Liver (tissue), 9 donors: ENCODE data around the gene SETD1A. TPM values are rescaled to one million over a fixed set of nuclear protein-coding genes. Genes with fewer than 3 reads are reported as not detected.

Source experiments
- DNase-seq: peaks from one replicate; pipeline ENCODE4 v3.0.0-alpha.2; 2017; ENCODE audit warnings: low spot score
- H3K27ac ChIP-seq, 2 donors: one replicate each; pipeline ENCODE4 v1.7.0; 2013; ENCODE audit warnings: inconsistent platforms in 2 of 2, low read length in 2 of 2, control low read depth in 1 of 2, low read depth in 1 of 2, mild to moderate bottlenecking in 1 of 2
- H3K27me3 ChIP-seq, 4 donors: one replicate each; pipeline versions ENCODE4 v1.6.1 to v1.7.0; 2013; ENCODE audit warnings: low read length in 3 of 4, inconsistent platforms in 1 of 4, mild to moderate bottlenecking in 1 of 4, moderate library complexity in 1 of 4; ENCODE audit not compliant: control insufficient read depth in 4 of 4, insufficient read depth in 4 of 4
- H3K36me3 ChIP-seq, 4 donors: one replicate each; pipeline versions ENCODE4 v1.6.1 to v1.7.0; 2013; ENCODE audit warnings: low read length in 3 of 4, mild to moderate bottlenecking in 3 of 4, low read depth in 1 of 4, moderate library complexity in 1 of 4; ENCODE audit not compliant: control insufficient read depth in 4 of 4, insufficient read depth in 3 of 4
- H3K4me1 ChIP-seq, 4 donors: one replicate each; pipeline versions ENCODE4 v1.6.1 to v1.7.0; 2013; ENCODE audit warnings: low read length in 3 of 4, mild to moderate bottlenecking in 3 of 4, moderate library complexity in 1 of 4; ENCODE audit not compliant: control insufficient read depth in 4 of 4, insufficient read depth in 4 of 4
- H3K4me3 ChIP-seq, 3 donors: one replicate each; pipeline versions ENCODE4 v1.6.1 to v1.7.0; 2013; ENCODE audit warnings: low read length in 3 of 3, control low read depth in 1 of 3, low read depth in 1 of 3, mild to moderate bottlenecking in 1 of 3
- H3K9ac ChIP-seq, 2 donors: one replicate each; pipeline ENCODE4 v1.7.0; 2013; ENCODE audit warnings: low read length in 2 of 2, mild to moderate bottlenecking in 2 of 2, moderate library complexity in 2 of 2, control low read depth in 1 of 2, low read depth in 1 of 2
- H3K9me3 ChIP-seq, 4 donors: one replicate each; pipeline versions ENCODE4 v1.6.1 to v1.7.0; 2013; ENCODE audit warnings: low read length in 3 of 4; ENCODE audit not compliant: control insufficient read depth in 4 of 4
- ATF3 ChIP-seq: IDR thresholded peaks from 2 replicates; pipeline ENCODE4 v1.6.1; 2016; ENCODE audit warnings: antibody characterized with exemption
- CTCF ChIP-seq: fragments of 150-350 bp; IDR thresholded peaks from 2 replicates; pipeline ENCODE4 v1.5.1; 2017; ENCODE audit warnings: improper control_type of control experiment, low read depth, low read length; ENCODE audit not compliant: missing input control
- EGR1 ChIP-seq, 2 donors: IDR thresholded peaks; 2 replicates each; pipeline ENCODE4 v1.6.1; 2016 to 2018; ENCODE audit warnings: antibody characterized with exemption in 2 of 2, low read depth in 2 of 2
- FOXA2 ChIP-seq: IDR thresholded peaks from 2 replicates; pipeline ENCODE4 v1.6.1; 2016; ENCODE audit warnings: antibody characterized with exemption
- GABPA ChIP-seq, 2 donors: IDR thresholded peaks in 1 of 2; conservative IDR thresholded peaks in 1 of 2; 2 replicates each; pipeline ENCODE4 v1.6.1; 2016; ENCODE audit warnings: antibody characterized with exemption in 2 of 2, mild to moderate bottlenecking in 1 of 2, moderate library complexity in 1 of 2
- HNF4A ChIP-seq, 2 donors: conservative IDR thresholded peaks; 2 replicates each; pipeline ENCODE4 v1.6.1; 2016; ENCODE audit warnings: antibody characterized with exemption in 2 of 2, mild to moderate bottlenecking in 2 of 2
- HNF4G ChIP-seq: IDR thresholded peaks from 2 replicates; pipeline ENCODE4 v1.6.1; 2016; ENCODE audit warnings: antibody characterized with exemption
- JUND ChIP-seq, 2 donors: IDR thresholded peaks; 2 replicates each; pipeline ENCODE4 v1.6.1; 2016; ENCODE audit warnings: antibody characterized with exemption in 2 of 2
- MAX ChIP-seq: IDR thresholded peaks from 2 replicates; pipeline ENCODE4 v1.6.1; 2016; ENCODE audit warnings: antibody characterized with exemption
- RAD21 ChIP-seq, 2 donors: IDR thresholded peaks; 2 replicates each; pipeline ENCODE4 v1.6.1; 2016; ENCODE audit warnings: antibody characterized with exemption in 2 of 2, mild to moderate bottlenecking in 2 of 2
- REST ChIP-seq: IDR thresholded peaks from 2 replicates; pipeline ENCODE4 v1.6.1; 2016; ENCODE audit warnings: antibody characterized with exemption, mild to moderate bottlenecking
- RXRA ChIP-seq, 2 donors: IDR thresholded peaks; 2 replicates each; pipeline ENCODE4 v1.6.1; 2017 to 2018; ENCODE audit warnings: antibody characterized with exemption in 2 of 2, mild to moderate bottlenecking in 1 of 2
- SP1 ChIP-seq: IDR thresholded peaks from 2 replicates; pipeline ENCODE4 v1.6.1; 2018; ENCODE audit warnings: antibody characterized with exemption, mild to moderate bottlenecking
- TAF1 ChIP-seq: conservative IDR thresholded peaks from 2 replicates; pipeline ENCODE4 v1.6.1; 2016; ENCODE audit warnings: antibody characterized with exemption, mild to moderate bottlenecking
- YY1 ChIP-seq: IDR thresholded peaks from 2 replicates; pipeline ENCODE4 v1.6.1; 2016; ENCODE audit warnings: antibody characterized with exemption, mild to moderate bottlenecking
- WGBS: extraction: QIAGEN DNeasy Blood & Tissue Kit; methylation state at CpG from one replicate; pipeline ENCODE4 v1.1.7; 2013; 5-methylcytosine and 5-hydroxymethylcytosine counted together
- polyA plus RNA-seq, 2 donors: library from polyadenylated mRNA; stranded (reverse) in 1 of 2; unstranded in 1 of 2; fragments of 200-250 nt in 1 of 2; fragments of >200 nt in 1 of 2; fragmentation: Nextera tagmentation in 1 of 2; extraction: Ambion mirVana in 1 of 2; gene quantifications; one replicate each; pipeline versions ENCODE4 v1.2.1 to v1.2.3, GENCODE V29; 2013 to 2015
- total RNA-seq, 2 donors: library from RNA; depleted of rRNA; stranded (reverse); fragments of >200 nt; gene quantifications; one replicate each; pipeline ENCODE4 v1.2.3, GENCODE V29; 2014
- donor health status: healthy.
- donor health status: healthy.
- donor health status: healthy.
- donor health status: healthy.
- donor health status: healthy.

The SETD1A gene
- total and polyA plus RNA-seq, 4 donors: 2.7 to 4.9 (median 3.7) TPM

- 93% methylated on average over 29 of the region's 29 CpGs for WGBS
- H3K36me3 ChIP-seq: peaks cover 6 to 61% (median 27%) of the 10 kb centered on the region in 4 donors
Observed at GRCh38 chr16:30980434-30980833, 22.9 kb downstream of the SETD1A start.

GRCh38 chr16:30980959-30981358 lies 23.4 kb downstream of the SETD1A start:
- peaks cover 0 to 9% (median 5%) of the 10 kb centered on the region in 4 donors for H3K4me1 ChIP-seq
- TF ChIP-seq YY1: no peak
- H3K36me3 ChIP-seq: peaks cover 6 to 56% (median 25%) of the 10 kb centered on the region in 4 donors
- 95% methylated on average over 14 of the region's 14 CpGs for WGBS
- DNase-seq: no peak
- no peak overlapping the region for H3K4me3 ChIP-seq
- no peak overlapping the region for H3K9ac ChIP-seq
- no peaks in the 10 kb centered on the region for H3K9me3 ChIP-seq
- no peak overlapping the region for H3K27ac ChIP-seq
- H3K27me3 ChIP-seq: no peaks in the 10 kb centered on the region

More at GRCh38 chr16:30980434-30980833, 22.9 kb downstream of the SETD1A start:
- Histone ChIP-seq H3K4me1 (peaks cover 0 to 4% (median 2%) of the 10 kb centered on the region in 4 donors), H3K9ac (no peak overlapping the region), H3K4me3 (no peak overlapping the region), H3K9me3 (no peaks in the 10 kb centered on the region), H3K27ac (no peak overlapping the region), H3K27me3 (no peaks in the 10 kb centered on the region)
- no peak for DNase-seq
- TF ChIP-seq HNF4G (no peak), REST (no peak), ATF3 (no peak), HNF4A (conservative IDR thresholded peaks at IDR 0.05) (no peak)

- Histone ChIP-seq H3K27me3 (no peaks in the 10 kb centered on the region), H3K4me3 (no peak overlapping the region), H3K9me3 (no peaks in the 10 kb centered on the region), H3K9ac (no peak overlapping the region), H3K27ac (no peak overlapping the region), H3K36me3 (peaks cover 3 to 39% (median 16%) of the 10 kb centered on the region in 4 donors), H3K4me1 (peaks cover 6 to 20% (median 13%) of the 10 kb centered on the region in 4 donors)
- 91% methylated on average over 17 of the region's 17 CpGs for WGBS
- DNase-seq: no peak
- TF ChIP-seq TAF1: no peak
- TF ChIP-seq SP1: no peak
- TF ChIP-seq FOXA2: no peak
- no peak for TF ChIP-seq RAD21 (IDR thresholded peaks at IDR 0.05)
- no peak for TF ChIP-seq MAX
- TF ChIP-seq ATF3: no peak
- no peak for TF ChIP-seq YY1
- no peak for TF ChIP-seq JUND (IDR thresholded peaks at IDR 0.05)
- no peak for TF ChIP-seq GABPA (IDR thresholded peaks at IDR 0.05 in 1 of 2, conservative IDR thresholded peaks at IDR 0.05 in 1 of 2)
- no peak for TF ChIP-seq HNF4G
- TF ChIP-seq CTCF: no peak
- no peak for TF ChIP-seq HNF4A (conservative IDR thresholded peaks at IDR 0.05)
- no peak for TF ChIP-seq REST
- TF ChIP-seq RXRA (IDR thresholded peaks at IDR 0.05): no peak
- TF ChIP-seq EGR1 (IDR thresholded peaks at IDR 0.05; ENCODE audit: low read depth in 2 of 2): no peak
Observed at GRCh38 chr16:30982548-30983288, 25.2 kb downstream of the SETD1A start.
